Thyroid gland (tissue), 4 donors: Measurements from ENCODE around the gene BLACAT1.

ENCODE experiments used
- POLR2A ChIP-seq, 2 donors: fragments of 450-650 bp; IDR thresholded peaks; one replicate each; pipeline ENCODE4 v1.6.1; 2017; ENCODE audit warnings: antibody characterized with exemption in 2 of 2, mild to moderate bottlenecking in 2 of 2, moderate library complexity in 1 of 2
- TF ChIP-seq, protein P1 (sequence below), 6 experiments: fragments of 200-600 bp in 3 of 6; fragments of 450-650 bp in 3 of 6; sonication (generic) in 3 of 6; IDR thresholded peaks; one replicate each; pipeline ENCODE4 v1.5.1; 2016 to 2019; ENCODE audit warnings: antibody characterized with exemption in 6 of 6, mild to moderate bottlenecking in 2 of 6, inconsistent platforms in 1 of 6, moderate library complexity in 1 of 6

DNA sequence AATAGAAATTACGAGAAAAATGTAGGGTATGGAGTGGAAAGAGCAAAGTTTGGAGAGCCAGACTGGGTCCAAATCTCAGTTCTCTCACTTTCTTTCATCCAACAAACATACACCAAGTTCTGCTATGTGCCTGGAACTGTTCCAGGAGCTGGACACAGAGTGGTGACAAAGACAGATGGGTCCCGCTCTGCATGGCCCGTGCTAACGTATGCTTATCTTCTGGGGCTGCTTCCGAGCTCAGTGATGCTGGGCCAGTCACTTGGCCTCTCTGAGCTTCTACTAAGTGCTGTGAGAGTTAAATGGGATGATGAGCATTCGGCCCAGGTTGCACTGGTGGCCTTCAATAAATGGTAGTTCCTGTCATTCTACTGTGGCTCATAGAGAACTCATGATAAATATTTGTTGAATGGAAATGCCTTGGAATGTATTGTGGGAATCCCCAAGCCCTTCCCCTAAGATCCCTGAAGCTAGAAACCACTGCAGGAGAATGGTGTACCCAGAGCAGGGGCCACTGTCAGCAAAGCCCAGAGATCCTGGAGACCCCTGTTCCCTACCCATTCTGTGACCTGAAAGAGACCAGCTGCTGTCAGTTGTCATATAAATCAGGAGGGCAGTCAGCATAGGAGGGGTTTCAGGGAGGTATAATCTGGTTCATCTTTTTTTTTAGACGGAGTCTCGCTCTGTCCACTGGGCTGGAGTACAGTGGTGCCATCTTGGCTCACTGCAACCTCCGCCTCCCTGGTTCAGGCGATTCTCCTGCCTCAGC lies 37.8 kb downstream of the BLACAT1 start:
- TF ChIP-seq, protein P1, sequence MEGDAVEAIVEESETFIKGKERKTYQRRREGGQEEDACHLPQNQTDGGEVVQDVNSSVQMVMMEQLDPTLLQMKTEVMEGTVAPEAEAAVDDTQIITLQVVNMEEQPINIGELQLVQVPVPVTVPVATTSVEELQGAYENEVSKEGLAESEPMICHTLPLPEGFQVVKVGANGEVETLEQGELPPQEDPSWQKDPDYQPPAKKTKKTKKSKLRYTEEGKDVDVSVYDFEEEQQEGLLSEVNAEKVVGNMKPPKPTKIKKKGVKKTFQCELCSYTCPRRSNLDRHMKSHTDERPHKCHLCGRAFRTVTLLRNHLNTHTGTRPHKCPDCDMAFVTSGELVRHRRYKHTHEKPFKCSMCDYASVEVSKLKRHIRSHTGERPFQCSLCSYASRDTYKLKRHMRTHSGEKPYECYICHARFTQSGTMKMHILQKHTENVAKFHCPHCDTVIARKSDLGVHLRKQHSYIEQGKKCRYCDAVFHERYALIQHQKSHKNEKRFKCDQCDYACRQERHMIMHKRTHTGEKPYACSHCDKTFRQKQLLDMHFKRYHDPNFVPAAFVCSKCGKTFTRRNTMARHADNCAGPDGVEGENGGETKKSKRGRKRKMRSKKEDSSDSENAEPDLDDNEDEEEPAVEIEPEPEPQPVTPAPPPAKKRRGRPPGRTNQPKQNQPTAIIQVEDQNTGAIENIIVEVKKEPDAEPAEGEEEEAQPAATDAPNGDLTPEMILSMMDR (IDR thresholded peaks at IDR 0.05) = no peak
- no peak for TF ChIP-seq POLR2A (IDR thresholded peaks at IDR 0.05)
